Type B pancreatic cell (in vitro differentiated cells): ENCODE measurements around the gene STK17B. TPM values are rescaled to one million over a fixed set of nuclear protein-coding genes. Genes with fewer than 3 reads are reported as not detected.

Experiments
- DNase-seq: peaks from one replicate; pipeline ENCODE4 v3.0.0; 2021; ENCODE audit warnings: mixed read lengths; ENCODE audit not compliant: unreplicated experiment; ENCODE audit errors: extremely low spot score
- H3K27ac Mint-ChIP-seq: 2 replicates; pipeline ENCODE4 v1.8.0; 2021; ENCODE audit warnings: mild to moderate bottlenecking, mixed read lengths
- H3K27me3 Mint-ChIP-seq: 2 replicates; pipeline ENCODE4 v1.8.0; 2021; ENCODE audit warnings: mixed read lengths
- H3K36me3 Mint-ChIP-seq: 2 replicates; pipeline ENCODE4 v1.8.0; 2021; ENCODE audit warnings: mixed read lengths
- H3K4me1 Mint-ChIP-seq: one replicate; pipeline ENCODE4 v1.8.0; 2021; ENCODE audit warnings: mixed read lengths; ENCODE audit not compliant: unreplicated experiment
- H3K4me3 Mint-ChIP-seq: 2 replicates; pipeline ENCODE4 v1.8.0; 2021; ENCODE audit warnings: mild to moderate bottlenecking, mixed read lengths
- H3K9me3 Mint-ChIP-seq: 2 replicates; pipeline ENCODE4 v1.8.0; 2021; ENCODE audit warnings: mixed read lengths
- total RNA-seq: library from RNA; stranded (reverse); gene quantifications from 2 replicates; pipeline ENCODE4 v1.2.1, GENCODE V29; 2021; ENCODE audit warnings: low replicate concordance
- TF ChIP-seq, protein P1 (sequence below): fragments of 200-600 bp; sonication (generic); conservative IDR thresholded peaks from 2 replicates; pipeline ENCODE4 v1.5.0; 2021; ENCODE audit warnings: antibody characterized with exemption, mild to moderate bottlenecking

STK17B gene
- total RNA-seq, 1 donor from 2014 or later: 20.0 TPM

DNA sequence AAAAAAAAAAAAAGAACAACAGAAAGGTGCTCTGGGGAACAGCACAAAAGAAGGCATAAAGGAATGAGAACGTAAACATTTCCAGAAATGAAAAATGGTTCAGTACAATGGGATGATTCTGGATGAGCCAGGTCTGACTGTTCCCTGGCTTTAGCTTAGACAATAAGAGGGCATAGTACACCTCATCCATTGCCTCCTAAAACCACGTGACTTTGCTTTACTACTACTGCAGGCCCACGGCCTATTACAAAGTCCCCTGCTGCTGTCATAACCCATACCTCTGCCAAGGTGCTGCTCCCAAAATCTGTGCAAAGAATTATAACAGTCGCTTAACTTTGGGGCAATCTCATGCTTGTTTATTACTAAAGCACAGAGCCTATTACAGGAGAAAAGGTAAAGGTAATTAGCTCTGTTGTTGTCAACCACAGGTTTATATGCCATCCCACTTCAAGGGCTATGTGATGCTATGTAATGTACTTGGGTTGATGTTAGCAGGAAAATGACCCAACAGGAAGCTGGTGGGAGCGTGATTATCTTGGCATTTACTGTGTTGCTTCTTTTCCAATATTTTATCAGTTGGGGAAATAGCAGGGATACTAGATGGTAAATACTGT lies 26.8 kb downstream of the STK17B start:
- Mint-ChIP-seq H3K36me3 (peaks cover 15% of the 10 kb centered on the region), H3K27me3 (no peaks in the 10 kb centered on the region), H3K27ac (no peak overlapping the region), H3K4me1 (no peaks in the 10 kb centered on the region), H3K4me3 (no peak overlapping the region), H3K9me3 (no peaks in the 10 kb centered on the region)
- DNase-seq: no peak
- TF ChIP-seq, protein P1, sequence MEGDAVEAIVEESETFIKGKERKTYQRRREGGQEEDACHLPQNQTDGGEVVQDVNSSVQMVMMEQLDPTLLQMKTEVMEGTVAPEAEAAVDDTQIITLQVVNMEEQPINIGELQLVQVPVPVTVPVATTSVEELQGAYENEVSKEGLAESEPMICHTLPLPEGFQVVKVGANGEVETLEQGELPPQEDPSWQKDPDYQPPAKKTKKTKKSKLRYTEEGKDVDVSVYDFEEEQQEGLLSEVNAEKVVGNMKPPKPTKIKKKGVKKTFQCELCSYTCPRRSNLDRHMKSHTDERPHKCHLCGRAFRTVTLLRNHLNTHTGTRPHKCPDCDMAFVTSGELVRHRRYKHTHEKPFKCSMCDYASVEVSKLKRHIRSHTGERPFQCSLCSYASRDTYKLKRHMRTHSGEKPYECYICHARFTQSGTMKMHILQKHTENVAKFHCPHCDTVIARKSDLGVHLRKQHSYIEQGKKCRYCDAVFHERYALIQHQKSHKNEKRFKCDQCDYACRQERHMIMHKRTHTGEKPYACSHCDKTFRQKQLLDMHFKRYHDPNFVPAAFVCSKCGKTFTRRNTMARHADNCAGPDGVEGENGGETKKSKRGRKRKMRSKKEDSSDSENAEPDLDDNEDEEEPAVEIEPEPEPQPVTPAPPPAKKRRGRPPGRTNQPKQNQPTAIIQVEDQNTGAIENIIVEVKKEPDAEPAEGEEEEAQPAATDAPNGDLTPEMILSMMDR: no peak

DNA sequence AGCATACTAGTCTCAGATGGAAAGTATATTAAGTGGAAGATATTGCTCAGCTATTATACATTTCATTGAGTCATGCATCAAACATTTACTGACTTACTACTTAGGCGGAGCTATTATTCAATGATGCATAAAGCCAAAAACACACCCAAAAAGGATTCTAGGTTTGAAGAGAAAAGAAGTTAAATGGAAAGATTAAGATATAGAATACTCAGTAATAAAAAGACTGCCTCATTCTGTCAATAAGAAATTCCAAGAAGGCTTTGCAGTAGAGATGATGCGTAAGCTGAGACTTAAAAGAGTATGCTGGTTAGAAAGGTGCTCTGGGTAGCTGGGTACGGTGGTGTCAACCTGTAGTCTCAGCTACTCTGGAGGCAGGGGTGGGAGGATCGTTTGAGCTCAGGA lies 27.6 kb downstream of the STK17B start:
- DNase-seq: no peak
- peaks cover 15% of the 10 kb centered on the region for H3K36me3 Mint-ChIP-seq
- H3K4me3 Mint-ChIP-seq: no peak overlapping the region
- H3K9me3 Mint-ChIP-seq: no peaks in the 10 kb centered on the region
- H3K4me1 Mint-ChIP-seq: no peaks in the 10 kb centered on the region
- H3K27ac Mint-ChIP-seq: no peak overlapping the region
- H3K27me3 Mint-ChIP-seq: no peaks in the 10 kb centered on the region
- TF ChIP-seq, protein P1: no peak

DNA sequence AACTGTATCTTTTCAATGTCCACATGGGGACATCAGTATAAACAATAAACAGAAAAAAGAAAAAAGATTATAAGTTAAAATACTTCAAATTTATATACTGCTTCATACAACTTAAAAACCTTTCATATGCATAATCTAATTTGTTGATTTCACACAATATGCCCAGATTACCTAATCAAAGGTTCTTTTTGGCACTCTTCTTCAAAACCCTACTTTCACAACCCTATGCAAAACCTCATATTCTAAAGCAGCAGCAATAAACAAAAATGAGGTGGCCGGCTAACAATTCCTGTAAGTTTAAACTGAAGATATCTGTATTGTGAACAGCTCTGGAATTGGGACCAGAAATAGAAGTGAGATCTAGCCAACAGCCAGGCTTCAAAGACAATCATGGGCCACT lies 28.6 kb downstream of the STK17B start:
- TF ChIP-seq, protein P1: no peak
- Mint-ChIP-seq H3K27ac (no peak overlapping the region), H3K9me3 (no peaks in the 10 kb centered on the region), H3K36me3 (peaks cover 19% of the 10 kb centered on the region), H3K4me1 (no peaks in the 10 kb centered on the region), H3K4me3 (no peak overlapping the region), H3K27me3 (no peaks in the 10 kb centered on the region)
- DNase-seq: no peak

DNA sequence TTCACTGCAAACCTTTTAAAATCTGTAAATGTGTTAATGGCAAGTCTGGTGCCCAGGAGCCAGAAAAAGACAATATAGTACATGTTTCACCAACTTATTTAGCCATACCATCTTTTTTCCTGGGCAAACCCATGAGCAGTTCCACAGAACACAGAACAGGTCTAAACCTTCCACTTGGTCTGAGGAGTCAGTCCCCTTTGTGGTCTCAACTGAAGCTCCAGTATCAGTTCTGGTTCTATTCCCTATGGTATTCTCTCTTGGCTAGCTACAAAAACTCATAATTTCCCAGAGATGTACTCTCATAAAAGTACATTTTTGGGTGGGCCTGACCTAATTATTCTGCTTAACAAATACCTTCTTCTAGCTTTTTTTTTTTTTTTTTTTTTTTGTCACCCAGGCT lies 31.2 kb downstream of the STK17B start:
- H3K27ac Mint-ChIP-seq: no peak overlapping the region
- TF ChIP-seq, protein P1: no peak
- no peaks in the 10 kb centered on the region for H3K27me3 Mint-ChIP-seq
- no peaks in the 10 kb centered on the region for H3K4me1 Mint-ChIP-seq
- peaks cover 36% of the 10 kb centered on the region for H3K36me3 Mint-ChIP-seq
- no peak for DNase-seq
- no peaks in the 10 kb centered on the region for H3K9me3 Mint-ChIP-seq
- no peak overlapping the region for H3K4me3 Mint-ChIP-seq

DNA sequence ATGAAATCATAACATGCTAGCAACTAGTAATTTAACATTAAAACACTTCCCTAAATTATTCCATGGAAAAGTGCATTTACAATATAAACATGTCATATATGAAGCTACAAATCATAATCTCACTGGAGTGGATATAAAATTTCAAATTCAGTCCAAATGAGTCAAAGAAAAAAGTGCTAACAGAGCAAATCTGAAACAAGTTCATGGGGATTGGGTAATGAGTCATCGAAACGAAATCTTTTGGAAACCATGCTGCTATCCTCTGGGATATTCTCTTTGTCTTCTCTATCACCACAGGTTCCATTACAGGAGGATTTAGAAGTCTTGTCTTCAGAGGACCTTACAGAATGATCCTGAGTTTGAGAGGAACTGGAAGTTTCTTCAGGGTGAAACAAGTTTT lies 34.1 kb downstream of the STK17B start:
- peaks cover 13% of the 10 kb centered on the region for H3K9me3 Mint-ChIP-seq
- H3K36me3 Mint-ChIP-seq: peaks cover 45% of the 10 kb centered on the region
- no peak for DNase-seq
- H3K4me3 Mint-ChIP-seq: no peak overlapping the region
- no peak overlapping the region for H3K27ac Mint-ChIP-seq
- H3K4me1 Mint-ChIP-seq: no peaks in the 10 kb centered on the region
- TF ChIP-seq, protein P1: no peak
- H3K27me3 Mint-ChIP-seq: no peaks in the 10 kb centered on the region

DNA sequence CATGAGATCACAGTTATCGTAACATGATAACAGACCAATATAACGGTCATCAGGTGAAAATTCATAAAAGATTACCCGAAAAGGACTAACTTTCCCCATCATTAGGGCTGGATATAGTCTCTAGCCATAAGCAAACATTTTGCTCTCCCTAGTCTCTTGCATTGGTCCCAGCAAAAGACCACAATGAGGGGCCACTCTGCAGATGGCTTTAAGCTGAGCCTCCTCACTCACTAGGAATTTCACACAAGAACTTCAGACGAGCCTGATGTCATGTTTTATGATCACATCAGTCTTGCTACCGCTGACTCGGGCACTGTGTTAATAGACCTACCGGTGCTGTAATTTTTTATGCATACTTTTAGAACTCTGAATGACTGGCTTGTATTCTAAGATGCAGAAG lies 35.2 kb downstream of the STK17B start:
- H3K9me3 Mint-ChIP-seq: peaks cover 21% of the 10 kb centered on the region
- H3K27me3 Mint-ChIP-seq: no peaks in the 10 kb centered on the region
- peaks cover 51% of the 10 kb centered on the region for H3K36me3 Mint-ChIP-seq
- H3K4me3 Mint-ChIP-seq: no peak overlapping the region
- TF ChIP-seq, protein P1: no peak
- H3K27ac Mint-ChIP-seq: no peak overlapping the region
- no peaks in the 10 kb centered on the region for H3K4me1 Mint-ChIP-seq
- no peak for DNase-seq
